Measurements from ENCODE around the gene PTPN14.

Gene PTPN14

GRCh38 chr1:214567481-214567980 is 16.1 kb upstream of the PTPN14 start:
- DNase-seq: no peak

GRCh38 chr1:214566158-214567104 is 15.0 kb upstream of the PTPN14 start:
- DNase-seq: no peak

- no peak for DNase-seq
Observed at GRCh38 chr1:214565310-214565709, 13.9 kb upstream of the PTPN14 start.

GRCh38 chr1:214563881-214564280 is 12.5 kb upstream of the PTPN14 start:
- DNase-seq: no peak

- no peak for DNase-seq
Observed at GRCh38 chr1:214557952-214558735, 6.7 kb upstream of the PTPN14 start.

GRCh38 chr1:214553142-214553710 is 1.8 kb upstream of the PTPN14 start:
- no peak for DNase-seq

- DNase-seq: no peak
Observed at GRCh38 chr1:214552174-214552608, 789 bp upstream of the PTPN14 start.

- DNase-seq: no peak
Observed at GRCh38 chr1:214550857-214551435, 456 bp downstream of the PTPN14 start.

GRCh38 chr1:214550013-214550856 is 1.2 kb downstream of the PTPN14 start:
- no peak for DNase-seq

GRCh38 chr1:214549604-214550003 is 1.8 kb downstream of the PTPN14 start:
- DNase-seq: no peak

- no peak for DNase-seq
Observed at GRCh38 chr1:214548988-214549387, 2.4 kb downstream of the PTPN14 start.

GRCh38 chr1:214548271-214548670 is 3.1 kb downstream of the PTPN14 start:
- no peak for DNase-seq

GRCh38 chr1:214547747-214548146 is 3.7 kb downstream of the PTPN14 start:
- DNase-seq: no peak

GRCh38 chr1:214546886-214547641 is 4.3 kb downstream of the PTPN14 start:
- no peak for DNase-seq

- no peak for DNase-seq
Observed at GRCh38 chr1:214546084-214546483, 5.3 kb downstream of the PTPN14 start.

GRCh38 chr1:214545293-214545692 is 6.1 kb downstream of the PTPN14 start:
- no peak for DNase-seq

- no peak for DNase-seq
Observed at GRCh38 chr1:214544791-214545190, 6.6 kb downstream of the PTPN14 start.

- DNase-seq: no peak
Observed at GRCh38 chr1:214542275-214543199, 8.9 kb downstream of the PTPN14 start.

GRCh38 chr1:214541693-214542092 is 9.7 kb downstream of the PTPN14 start:
- no peak for DNase-seq

- DNase-seq: no peak
Observed at GRCh38 chr1:214541206-214541605, 10.2 kb downstream of the PTPN14 start.
